GM23248 (cell line): ENCODE data around the gene NUDT9. TPM values are rescaled to one million over a fixed set of nuclear protein-coding genes. Genes with fewer than 3 reads are reported as not detected.
"Not testable (repeated sequence)": the region's sequence is repeated elsewhere in the genome, so short reads cannot be mapped to it uniquely, and the experiment has no call there.

ENCODE experiments used
- DNase-seq: peaks from one replicate; pipeline ENCODE4 v3.0.0-alpha.2; 2015
- H2AFZ ChIP-seq: fragments of 200-600 bp; sonication (generic); 2 replicates; pipeline ENCODE4 v1.6.1; 2016; ENCODE audit warnings: antibody characterized with exemption
- H3F3A ChIP-seq: fragments of 200-600 bp; sonication (generic); 2 replicates; pipeline ENCODE4 v1.6.1; 2016; ENCODE audit warnings: mild to moderate bottlenecking, antibody characterized with exemption, mixed run types; ENCODE audit not compliant: insufficient read depth
- H3K27ac ChIP-seq: fragments of 200-600 bp; sonication (generic); 2 replicates; pipeline ENCODE4 v1.5.1; 2016; ENCODE audit warnings: mild to moderate bottlenecking
- H3K27me3 ChIP-seq: fragments of 200-600 bp; sonication (generic); replicated peaks from 2 replicates; pipeline ENCODE4 v1.6.1; 2016; ENCODE audit warnings: mild to moderate bottlenecking; ENCODE audit not compliant: insufficient read depth
- H3K36me3 ChIP-seq: fragments of 200-600 bp; sonication (generic); 2 replicates; pipeline ENCODE4 v1.6.1; 2016; ENCODE audit warnings: low read depth, mild to moderate bottlenecking
- H3K4me1 ChIP-seq: fragments of 200-600 bp; sonication (generic); 2 replicates; pipeline ENCODE4 v1.6.1; 2016; ENCODE audit warnings: mild to moderate bottlenecking; ENCODE audit not compliant: insufficient read depth
- H3K4me2 ChIP-seq: fragments of 200-600 bp; sonication (generic); one replicate; pipeline ENCODE4 v1.6.1; 2016; ENCODE audit warnings: mild to moderate bottlenecking; ENCODE audit not compliant: unreplicated experiment
- H3K4me3 ChIP-seq: fragments of 200-600 bp; sonication (generic); 2 replicates; pipeline ENCODE4 v1.5.1; 2016; ENCODE audit warnings: mild to moderate bottlenecking
- H3K79me2 ChIP-seq: fragments of 200-600 bp; sonication (generic); 2 replicates; pipeline ENCODE4 v1.6.1; 2016; ENCODE audit warnings: mild to moderate bottlenecking; ENCODE audit not compliant: insufficient read depth
- H3K9ac ChIP-seq: fragments of 200-600 bp; sonication (generic); 2 replicates; pipeline ENCODE4 v1.6.1; 2016; ENCODE audit warnings: mild to moderate bottlenecking
- H3K9me2 ChIP-seq: fragments of 200-600 bp; sonication (generic); 2 replicates; pipeline ENCODE4 v1.6.1; 2016; ENCODE audit warnings: mixed run types, mild to moderate bottlenecking, moderate library complexity; ENCODE audit not compliant: insufficient read depth
- H3K9me3 ChIP-seq: fragments of 200-600 bp; sonication (generic); one replicate; pipeline ENCODE4 v1.6.1; 2017; ENCODE audit warnings: low read depth
- H4K20me1 ChIP-seq: fragments of 200-600 bp; sonication (generic); 2 replicates; pipeline ENCODE4 v1.6.0; 2016; ENCODE audit not compliant: insufficient read depth
- EZH2 ChIP-seq: fragments of 200-600 bp; sonication (generic); IDR thresholded peaks from 2 replicates; pipeline ENCODE4 v1.6.1; 2018; ENCODE audit warnings: antibody characterized with exemption, mild to moderate bottlenecking; ENCODE audit not compliant: insufficient read depth, poor library complexity, severe bottlenecking
- EZH2phosphoT487 ChIP-seq: fragments of 200-600 bp; sonication (generic); IDR thresholded peaks from 2 replicates; pipeline ENCODE4 v1.6.1; 2018; ENCODE audit warnings: antibody characterized with exemption, moderate library complexity, mild to moderate bottlenecking, low read depth; ENCODE audit not compliant: insufficient read depth
- WGBS, 2 experiments: methylation state at CpG; one replicate each; pipeline ENCODE4 v1.1.6; 2015 to 2017; ENCODE audit warnings: low lambda C conversion rate in 2 of 2, low coverage in 1 of 2; ENCODE audit errors: missing lambda C conversion rate in 2 of 2; 5-methylcytosine and 5-hydroxymethylcytosine counted together
- in situ Hi-C: fragments of 300-500 bp; cut with MboI; formaldehyde crosslinking; loops from 2 replicates; pipeline ENCODE4 v1.15.0; 2020
- polyA plus RNA-seq: library from polyadenylated mRNA; unstranded; fragments of >200 nt; fragmentation: Nextera tagmentation; extraction: Ambion mirVana; gene quantifications from 2 replicates; pipeline ENCODE4 v1.2.1, GENCODE V29; 2016
- total RNA-seq: library from RNA; depleted of rRNA; stranded (reverse); fragments of >200 nt; shearing (Covaris generic); gene quantifications from 2 replicates; pipeline ENCODE4 v1.2.3, GENCODE V29; 2014

Gene NUDT9
- total and polyA plus RNA-seq, 2 experiments from 2014 or later: 11.2 to 34.8 TPM

DNA sequence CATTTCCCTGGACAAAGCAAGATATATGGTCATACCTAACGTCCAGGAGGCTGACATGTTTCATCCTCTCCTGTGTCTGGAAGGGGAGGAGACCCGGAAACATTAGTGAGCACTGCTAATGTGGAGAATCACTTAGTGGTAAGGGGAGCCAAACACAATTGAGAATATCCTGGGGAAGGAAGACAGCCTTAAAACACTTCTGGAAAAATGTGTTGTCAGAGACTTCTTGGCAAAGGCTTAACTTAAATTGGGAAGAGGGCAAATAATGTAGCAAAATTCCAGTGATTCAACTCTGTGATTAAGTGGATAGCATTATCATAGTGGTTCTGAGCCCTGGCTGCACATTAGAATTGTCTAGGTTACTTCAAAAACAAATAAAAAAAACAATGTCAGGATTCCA, 67.3 kb downstream of the NUDT9 start:
- Histone ChIP-seq H3K9me3 (no peaks in the 10 kb centered on the region), H3K4me3 (no peak overlapping the region), H3K27ac (no peak overlapping the region), H3F3A (no peaks in the 10 kb centered on the region), H3K36me3 (no peaks in the 10 kb centered on the region), H3K4me2 (no peak overlapping the region), H3K4me1 (no peaks in the 10 kb centered on the region; the same call in 1 of the 2 replicates), H3K79me2 (no peaks in the 10 kb centered on the region), H3K9me2 (no peaks in the 10 kb centered on the region), H3K27me3 (no peaks in the 10 kb centered on the region), H2AFZ (no peak overlapping the region), H4K20me1 (no peaks in the 10 kb centered on the region), H3K9ac (no peak overlapping the region)
- DNase-seq: peak; percentile 58
- in situ Hi-C loops: no loop called here
- WGBS, 2 experiments: 47 to 51% methylated on average over 2 of the region's 2 CpGs
- TF ChIP-seq EZH2 (no peak), EZH2phosphoT487 (no peak)

DNA sequence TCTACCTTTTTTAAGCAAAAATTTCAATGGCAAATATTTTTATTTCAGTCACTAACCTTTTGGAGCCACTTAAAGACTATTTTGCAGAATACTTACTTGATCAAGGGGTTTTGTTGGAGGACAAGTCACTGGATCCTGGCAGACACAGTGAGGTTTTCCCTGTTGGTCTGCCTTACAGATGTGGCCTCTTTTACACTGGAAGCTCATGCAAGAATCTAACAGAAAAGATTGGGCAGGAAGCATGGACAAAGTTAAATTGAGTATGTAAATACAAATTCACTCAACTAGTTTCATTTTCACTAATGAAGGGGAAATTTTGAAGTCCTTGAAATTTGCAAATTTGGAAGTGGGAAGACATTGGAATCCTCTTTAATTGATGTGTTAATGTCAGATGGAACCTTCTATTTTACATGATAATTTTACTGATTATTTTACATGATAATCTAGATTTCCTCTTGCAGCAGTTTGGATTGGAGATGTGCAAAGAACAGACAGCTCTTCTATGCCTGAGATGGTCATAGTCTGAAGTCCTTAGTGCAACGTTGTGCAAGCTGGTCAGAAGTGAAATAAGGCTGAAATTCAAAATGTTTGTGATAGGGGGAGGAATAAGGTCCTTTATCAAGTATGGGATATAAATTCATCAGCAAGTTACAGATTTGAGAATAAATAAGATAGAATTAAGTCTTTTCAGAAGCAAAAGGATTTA, 68.4 kb downstream of the NUDT9 start:
- 11 to 14% methylated on average over 1 of the region's 1 CpG for WGBS, 2 experiments
- no peak overlapping the region for H3K9ac ChIP-seq
- H3K4me3 ChIP-seq: no peak overlapping the region
- no peak for DNase-seq
- H2AFZ ChIP-seq: no peak overlapping the region
- H3K9me3 ChIP-seq: no peaks in the 10 kb centered on the region
- no peaks in the 10 kb centered on the region for H3F3A ChIP-seq
- H3K4me1 ChIP-seq: no peaks in the 10 kb centered on the region; the same call in 1 of the 2 replicates
- no peak for TF ChIP-seq EZH2phosphoT487
- TF ChIP-seq EZH2: no peak
- in situ Hi-C loops: no loop called here
- H3K9me2 ChIP-seq: no peaks in the 10 kb centered on the region
- H3K27ac ChIP-seq: no peak overlapping the region
- no peaks in the 10 kb centered on the region for H3K27me3 ChIP-seq
- no peaks in the 10 kb centered on the region for H4K20me1 ChIP-seq
- no peaks in the 10 kb centered on the region for H3K36me3 ChIP-seq
- H3K4me2 ChIP-seq: no peak overlapping the region
- no peaks in the 10 kb centered on the region for H3K79me2 ChIP-seq

DNA sequence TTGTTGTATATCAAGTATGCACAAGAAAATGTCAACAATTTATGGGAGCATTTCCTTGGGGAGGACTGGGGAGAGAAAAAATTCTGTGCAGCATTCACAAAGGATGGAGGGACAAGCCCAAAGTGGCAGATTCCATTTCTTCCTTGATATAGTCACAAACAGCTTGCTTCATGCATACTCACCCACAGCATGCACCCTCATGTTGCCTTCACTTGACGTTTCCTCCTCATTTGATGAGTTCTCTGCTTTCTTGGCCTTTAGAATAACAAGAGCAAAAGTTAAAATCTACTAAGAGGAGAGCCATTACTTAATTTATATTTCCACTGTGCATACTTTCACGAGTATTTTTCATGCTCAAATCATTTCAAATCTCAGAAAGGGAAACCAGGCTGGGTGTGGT, 69.1 kb downstream of the NUDT9 start:
- in situ Hi-C loops: no loop called here
- Histone ChIP-seq H3K4me3 (no peak overlapping the region), H3K4me1 (no peaks in the 10 kb centered on the region; the same call in 1 of the 2 replicates)

DNA sequence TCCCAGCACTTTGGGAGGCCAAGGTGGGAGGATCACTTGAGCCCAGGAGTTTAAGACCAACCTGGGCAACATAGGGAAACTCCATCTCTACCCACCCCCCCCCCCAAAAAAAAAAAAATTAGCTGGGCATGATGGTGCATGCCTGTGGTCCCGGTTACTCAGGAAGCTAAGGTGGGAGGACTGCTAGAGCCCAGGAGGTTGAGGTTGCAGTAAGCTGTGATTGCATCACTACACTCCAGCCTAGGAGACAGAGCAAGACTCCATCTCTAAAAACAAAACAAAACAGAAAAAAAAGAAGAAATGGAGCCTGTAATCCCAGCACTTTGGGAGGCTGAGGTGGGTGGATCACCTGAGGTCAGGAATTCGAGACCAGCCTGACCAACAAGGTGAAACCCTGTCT, 69.5 kb downstream of the NUDT9 start:
- H2AFZ ChIP-seq, H3K9me2 ChIP-seq, in situ Hi-C loops, H3K27ac ChIP-seq, H4K20me1 ChIP-seq, H3K9ac ChIP-seq, H3F3A ChIP-seq, H3K9me3 ChIP-seq, H3K79me2 ChIP-seq, H3K4me1 ChIP-seq, DNase-seq, H3K27me3 ChIP-seq, H3K36me3 ChIP-seq, H3K4me3 ChIP-seq, H3K4me2 ChIP-seq: not testable (repeated sequence)
- 85 to 95% methylated on average over 2 of the region's 2 CpGs for WGBS, 2 experiments

More for the DNA sequence above, 69.1 kb downstream of the NUDT9 start:
- H4K20me1 ChIP-seq: no peaks in the 10 kb centered on the region
- no peak overlapping the region for H3K27ac ChIP-seq
- no peaks in the 10 kb centered on the region for H3K79me2 ChIP-seq
- TF ChIP-seq EZH2 (no peak), EZH2phosphoT487 (no peak)
- 75 to 77% methylated on average over 2 of the region's 2 CpGs for whole genome bisulfite sequencing, 2 experiments
- H3K9me3 ChIP-seq: no peaks in the 10 kb centered on the region
- H3K27me3 ChIP-seq: no peaks in the 10 kb centered on the region
- DNase-seq: no peak
- no peak overlapping the region for H3K9ac ChIP-seq
- H3K9me2 ChIP-seq: no peaks in the 10 kb centered on the region
- H3K4me2 ChIP-seq: no peak overlapping the region
- no peaks in the 10 kb centered on the region for H3K36me3 ChIP-seq
- no peak overlapping the region for H2AFZ ChIP-seq
- H3F3A ChIP-seq: no peaks in the 10 kb centered on the region

DNA sequence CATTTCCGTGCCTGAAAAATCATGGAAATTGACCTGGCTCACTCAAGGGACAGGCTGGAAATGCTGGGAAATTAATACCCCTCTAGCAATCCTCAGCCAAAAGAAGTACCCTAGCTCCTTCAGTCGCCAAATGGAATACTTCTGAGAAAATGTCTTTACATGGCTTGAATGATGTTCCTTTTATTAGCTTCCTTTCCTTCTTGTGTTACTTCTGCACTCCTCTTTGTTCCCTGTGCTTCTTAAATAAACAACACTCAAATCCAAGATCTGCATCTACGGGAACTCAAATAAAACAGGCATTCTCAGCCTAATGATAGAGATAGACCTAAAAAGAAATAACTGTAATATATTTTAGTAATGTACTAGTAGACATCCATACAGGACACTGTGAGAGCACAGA, 70.7 kb downstream of the NUDT9 start:
- no peak overlapping the region for H3K4me3 ChIP-seq
- H3K36me3 ChIP-seq: no peaks in the 10 kb centered on the region
- no peak overlapping the region for H2AFZ ChIP-seq
- no peaks in the 10 kb centered on the region for H3K27me3 ChIP-seq
- TF ChIP-seq EZH2phosphoT487 (no peak), EZH2 (no peak)
- no peak overlapping the region for H3K9ac ChIP-seq
- H3K79me2 ChIP-seq: no peaks in the 10 kb centered on the region
- H3K4me2 ChIP-seq: no peak overlapping the region
- H3K9me3 ChIP-seq: no peaks in the 10 kb centered on the region
- no peaks in the 10 kb centered on the region for H4K20me1 ChIP-seq
- no peak for DNase-seq
- H3K27ac ChIP-seq: no peak overlapping the region
- in situ Hi-C loops: no loop called here
- H3F3A ChIP-seq: peaks cover 4% of the 10 kb centered on the region
- H3K9me2 ChIP-seq: no peaks in the 10 kb centered on the region
- 66 to 68% methylated on average over 3 of the region's 3 CpGs for WGBS, 2 experiments
- peaks cover 4% of the 10 kb centered on the region for H3K4me1 ChIP-seq
